Measurements from ENCODE around the gene ACOT7.

ACOT7 gene

GRCh38 chr1:6288665-6289064 lies 104.9 kb downstream of the ACOT7 start:
- H3K4me3 ChIP-seq (ENCODE audit: low read depth, low read length): no peak overlapping the region
- TF ChIP-seq CTCF (conservative IDR thresholded peaks at IDR 0.05; ENCODE audit: low read depth, low read length): no peak
- no peak for DNase-seq (ENCODE audit: low read depth)

DNA sequence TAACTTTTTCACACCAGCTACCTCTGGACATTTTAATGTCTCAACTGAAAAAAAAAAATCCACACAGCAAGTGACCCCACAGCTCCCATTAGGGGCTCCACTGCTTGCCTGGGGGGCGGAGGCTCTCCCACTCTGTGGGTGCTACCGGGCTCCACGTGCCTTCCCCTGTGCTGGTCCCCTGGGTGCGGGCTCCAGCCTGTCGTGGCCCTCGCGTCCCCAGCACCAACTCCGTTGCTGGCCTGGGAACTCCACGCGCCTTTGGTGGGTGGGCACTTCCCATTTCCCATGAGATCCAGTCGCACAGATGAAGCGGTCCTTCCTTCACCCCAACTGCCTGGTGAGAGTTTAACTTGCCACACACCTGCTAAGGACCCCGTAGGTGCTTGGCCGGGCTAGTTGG lies 105.5 kb downstream of the ACOT7 start:
- H3K4me3 ChIP-seq (ENCODE audit: low read depth, low read length): no peak overlapping the region
- no peak for DNase-seq (ENCODE audit: low read depth)
- no peak for TF ChIP-seq CTCF (conservative IDR thresholded peaks at IDR 0.05; ENCODE audit: low read depth, low read length)

- TF ChIP-seq CTCF (conservative IDR thresholded peaks at IDR 0.05; ENCODE audit: low read depth, low read length): no peak
- H3K4me3 ChIP-seq (ENCODE audit: low read depth, low read length): no peak overlapping the region
- DNase-seq (ENCODE audit: low read depth): no peak
These were observed 106.1 kb downstream of the ACOT7 start for GRCh38 chr1:6287431-6287886.

- no peak for DNase-seq (ENCODE audit: low read depth)
- TF ChIP-seq CTCF (conservative IDR thresholded peaks at IDR 0.05; ENCODE audit: low read depth, low read length): no peak
- no peak overlapping the region for H3K4me3 ChIP-seq (ENCODE audit: low read depth, low read length)
These were observed 106.5 kb downstream of the ACOT7 start for GRCh38 chr1:6287029-6287428.

DNA sequence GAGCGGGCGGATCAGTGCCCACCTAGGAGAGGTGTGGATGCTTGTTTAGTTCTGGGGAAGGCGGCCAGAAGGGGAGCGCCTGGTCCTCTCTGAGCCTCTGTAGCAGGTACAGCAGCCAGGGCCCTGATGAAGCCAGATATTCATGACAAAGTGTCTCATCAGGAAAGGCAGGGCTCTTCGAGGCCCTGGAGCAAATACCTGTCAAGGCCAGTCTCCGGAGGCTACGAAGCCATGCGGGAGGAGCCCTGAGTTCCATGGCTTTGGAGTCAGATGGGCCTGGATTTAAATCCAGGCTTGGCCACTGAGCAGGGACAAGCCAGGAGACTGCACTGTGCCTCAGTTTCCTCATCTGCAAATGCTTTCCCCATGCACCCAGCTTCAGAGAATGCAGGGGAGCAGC lies 107.3 kb downstream of the ACOT7 start:
- DNase-seq (ENCODE audit: low read depth): no peak
- no peak for TF ChIP-seq CTCF (conservative IDR thresholded peaks at IDR 0.05; ENCODE audit: low read depth, low read length)
- H3K4me3 ChIP-seq (ENCODE audit: low read depth, low read length): no peak overlapping the region

- TF ChIP-seq CTCF (conservative IDR thresholded peaks at IDR 0.05; ENCODE audit: low read depth, low read length): no peak
- no peak for DNase-seq (ENCODE audit: low read depth)
- H3K4me3 ChIP-seq (ENCODE audit: low read depth, low read length): no peak overlapping the region
These were observed 108.2 kb downstream of the ACOT7 start for GRCh38 chr1:6285336-6285735.

GRCh38 chr1:6282577-6283270 lies 110.8 kb downstream of the ACOT7 start:
- no peak overlapping the region for H3K4me3 ChIP-seq (ENCODE audit: low read depth, low read length)
- TF ChIP-seq CTCF (conservative IDR thresholded peaks at IDR 0.05; ENCODE audit: low read depth, low read length): no peak
- no peak for DNase-seq (ENCODE audit: low read depth)

Data from choroid plexus epithelial cell (primary cell).